Neural cell (in vitro differentiated cells): ENCODE measurements around the gene VWA3A.

ENCODE experiments used
- EP300 ChIP-seq: fragments of 450-650 bp; conservative IDR thresholded peaks from 2 replicates; pipeline ENCODE4 v1.6.1; 2014; ENCODE audit warnings: antibody characterized with exemption, mild to moderate bottlenecking, moderate library complexity; ENCODE audit not compliant: poor library complexity, severe bottlenecking
- EZH2 ChIP-seq: fragments of 200-600, 300-800 bp; shearing (Covaris generic), sonication (generic); IDR thresholded peaks from 2 replicates; pipeline ENCODE4 v1.6.1; 2014; ENCODE audit warnings: antibody characterized with exemption, low read length, borderline replicate concordance, mild to moderate bottlenecking; ENCODE audit not compliant: insufficient read depth, poor library complexity, severe bottlenecking
- MXI1 ChIP-seq: fragments of 450-650 bp; conservative IDR thresholded peaks from 2 replicates; pipeline ENCODE4 v1.6.1; 2014; ENCODE audit warnings: antibody characterized with exemption, mild to moderate bottlenecking; ENCODE audit not compliant: poor library complexity, severe bottlenecking
- POLR2AphosphoS5 ChIP-seq: IDR thresholded peaks from 2 replicates; pipeline ENCODE4 v1.6.1; 2012
- RAD21 ChIP-seq: fragments of 450-650 bp; conservative IDR thresholded peaks from 2 replicates; pipeline ENCODE4 v1.6.1; 2014; ENCODE audit warnings: antibody characterized with exemption, mild to moderate bottlenecking, moderate library complexity
- REST ChIP-seq: IDR thresholded peaks from 2 replicates; pipeline ENCODE4 v1.6.1; 2012; ENCODE audit warnings: borderline replicate concordance
- SMC3 ChIP-seq: fragments of 450-650 bp; conservative IDR thresholded peaks from 2 replicates; pipeline ENCODE4 v1.6.1; 2014; ENCODE audit warnings: antibody characterized with exemption, mild to moderate bottlenecking, moderate library complexity; ENCODE audit not compliant: poor library complexity
- TAF1 ChIP-seq: IDR thresholded peaks from 2 replicates; pipeline ENCODE4 v1.6.1; 2012; ENCODE audit warnings: low read depth
- TF ChIP-seq, protein P1 (sequence below): fragments of 450-650 bp; IDR thresholded peaks from 2 replicates; pipeline ENCODE4 v1.5.1; 2014; ENCODE audit warnings: antibody characterized with exemption, mild to moderate bottlenecking, moderate library complexity; ENCODE audit not compliant: poor library complexity, severe bottlenecking

GRCh38 chr16:22195695-22196558 is 103.6 kb downstream of the VWA3A start:
- TF ChIP-seq, protein P1, sequence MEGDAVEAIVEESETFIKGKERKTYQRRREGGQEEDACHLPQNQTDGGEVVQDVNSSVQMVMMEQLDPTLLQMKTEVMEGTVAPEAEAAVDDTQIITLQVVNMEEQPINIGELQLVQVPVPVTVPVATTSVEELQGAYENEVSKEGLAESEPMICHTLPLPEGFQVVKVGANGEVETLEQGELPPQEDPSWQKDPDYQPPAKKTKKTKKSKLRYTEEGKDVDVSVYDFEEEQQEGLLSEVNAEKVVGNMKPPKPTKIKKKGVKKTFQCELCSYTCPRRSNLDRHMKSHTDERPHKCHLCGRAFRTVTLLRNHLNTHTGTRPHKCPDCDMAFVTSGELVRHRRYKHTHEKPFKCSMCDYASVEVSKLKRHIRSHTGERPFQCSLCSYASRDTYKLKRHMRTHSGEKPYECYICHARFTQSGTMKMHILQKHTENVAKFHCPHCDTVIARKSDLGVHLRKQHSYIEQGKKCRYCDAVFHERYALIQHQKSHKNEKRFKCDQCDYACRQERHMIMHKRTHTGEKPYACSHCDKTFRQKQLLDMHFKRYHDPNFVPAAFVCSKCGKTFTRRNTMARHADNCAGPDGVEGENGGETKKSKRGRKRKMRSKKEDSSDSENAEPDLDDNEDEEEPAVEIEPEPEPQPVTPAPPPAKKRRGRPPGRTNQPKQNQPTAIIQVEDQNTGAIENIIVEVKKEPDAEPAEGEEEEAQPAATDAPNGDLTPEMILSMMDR, result peak; percentile 94
- no peak for TF ChIP-seq TAF1
- TF ChIP-seq RAD21, result peak; percentile 73
- peak; percentile 54 for TF ChIP-seq EP300
- no peak for TF ChIP-seq EZH2
- no peak for TF ChIP-seq REST
- peak; percentile 83 for TF ChIP-seq SMC3
- peak; percentile 35 for TF ChIP-seq POLR2AphosphoS5
- TF ChIP-seq MXI1, result no peak
